ENCODE data around the gene ELOVL5. TPM values are rescaled to one million over a fixed set of nuclear protein-coding genes. Genes with fewer than 3 reads are reported as not detected.
"Not testable (repeated sequence)": the region's sequence is repeated elsewhere in the genome, so short reads cannot be mapped to it uniquely, and the experiment has no call there.

ELOVL5 gene
- total RNA-seq, 2 experiments from 2014 or later = 98.1 to 106 TPM

GRCh38 chr6:53330137-53330536 lies 18.6 kb downstream of the ELOVL5 start:
- peaks cover 78% of the 10 kb centered on the region for H3K4me1 Mint-ChIP-seq
- H3K27ac Mint-ChIP-seq = no peak overlapping the region
- peaks cover 42% of the 10 kb centered on the region for H3K36me3 Mint-ChIP-seq (ENCODE audit: low read depth)
- intact Hi-C loops (cut with DNase I, micrococcal nuclease) = no loop called here
- no peak overlapping the region for H3K4me3 Mint-ChIP-seq
- peaks cover 4% of the 10 kb centered on the region for H3K9me3 Mint-ChIP-seq (ENCODE audit: low read depth)
- ChIA-PET CTCF (interaction anchor here (0.6 to 3.7 kb wide), 6 partner anchors 11 to 107 kb away, joined by 3 to 14 read pairs (median 4); no protein-coding TSS in a partner anchor), POLR2A (no interaction called here)
- ATAC-seq (peak; percentile 28), DNase-seq (no peak)
- H3K27me3 Mint-ChIP-seq = no peaks in the 10 kb centered on the region

- Mint-ChIP-seq H3K9me3 (ENCODE audit: low read depth) (peaks cover 4% of the 10 kb centered on the region), H3K27ac (no peak overlapping the region), H3K36me3 (ENCODE audit: low read depth) (peaks cover 41% of the 10 kb centered on the region), H3K27me3 (no peaks in the 10 kb centered on the region), H3K4me1 (peaks cover 69% of the 10 kb centered on the region), H3K4me3 (no peak overlapping the region)
- CTCF ChIA-PET = interaction anchor here (0.8 to 3.7 kb wide), 7 partner anchors 10 to 38 kb away, joined by 3 to 14 read pairs (median 3); no protein-coding TSS in a partner anchor
- POLR2A ChIA-PET = no interaction called here
- intact Hi-C loops (cut with DNase I, micrococcal nuclease) = no loop called here
- DNase-seq (no peak), ATAC-seq (no peak)
These were observed 20.4 kb downstream of the ELOVL5 start for GRCh38 chr6:53328375-53328774.

- ATAC-seq = no peak
- DNase-seq = no peak
- Mint-ChIP-seq H3K27me3 (no peaks in the 10 kb centered on the region), H3K9me3 (ENCODE audit: low read depth) (peaks cover 2% of the 10 kb centered on the region), H3K27ac (peak overlapping the region; percentile 80), H3K36me3 (ENCODE audit: low read depth) (peaks cover 40% of the 10 kb centered on the region), H3K4me1 (peaks cover 69% of the 10 kb centered on the region), H3K4me3 (no peak overlapping the region)
- intact Hi-C loops (cut with DNase I, micrococcal nuclease) = no loop called here
- POLR2A ChIA-PET = no interaction called here
- CTCF ChIA-PET = interaction anchor here (1.1 to 2.0 kb wide), 2 partner anchors 16 to 24 kb away, joined by 3 to 5 read pairs; no protein-coding TSS in a partner anchor
These were observed 21.7 kb downstream of the ELOVL5 start for GRCh38 chr6:53327017-53327395.

GRCh38 chr6:53326372-53327016 lies 22.3 kb downstream of the ELOVL5 start:
- H3K36me3 Mint-ChIP-seq (ENCODE audit: low read depth) = peaks cover 35% of the 10 kb centered on the region
- DNase-seq (peak; percentile 41), ATAC-seq (peak; percentile 17)
- H3K27me3 Mint-ChIP-seq = no peaks in the 10 kb centered on the region
- no peaks in the 10 kb centered on the region for H3K9me3 Mint-ChIP-seq (ENCODE audit: low read depth)
- POLR2A ChIA-PET = no interaction called here
- peak overlapping the region; percentile 23 for H3K27ac Mint-ChIP-seq
- no peak overlapping the region for H3K4me3 Mint-ChIP-seq
- peaks cover 68% of the 10 kb centered on the region for H3K4me1 Mint-ChIP-seq
- CTCF ChIA-PET = interaction anchor here (0.8 to 1.1 kb wide), 2 partner anchors 16 to 85 kb away, joined by 3 read pairs; no protein-coding TSS in a partner anchor
- intact Hi-C loops (cut with DNase I, micrococcal nuclease) = no loop called here

GRCh38 chr6:53325785-53326184 lies 23.0 kb downstream of the ELOVL5 start:
- no peak for DNase-seq
- H3K4me1 Mint-ChIP-seq = peaks cover 62% of the 10 kb centered on the region
- ATAC-seq = no peak
- H3K4me3 Mint-ChIP-seq = no peak overlapping the region
- H3K9me3 Mint-ChIP-seq (ENCODE audit: low read depth) = no peaks in the 10 kb centered on the region
- H3K27ac Mint-ChIP-seq = no peak overlapping the region
- POLR2A ChIA-PET = no interaction called here
- intact Hi-C loops (cut with DNase I, micrococcal nuclease) = no loop called here
- peaks cover 35% of the 10 kb centered on the region for H3K36me3 Mint-ChIP-seq (ENCODE audit: low read depth)
- H3K27me3 Mint-ChIP-seq = no peaks in the 10 kb centered on the region
- CTCF ChIA-PET = interaction anchor here (0.8 to 1.1 kb wide), 2 partner anchors 15 to 85 kb away, joined by 3 read pairs; no protein-coding TSS in a partner anchor

GRCh38 chr6:53322188-53323029 lies 26.3 kb downstream of the ELOVL5 start:
- intact Hi-C loops (cut with DNase I, micrococcal nuclease) = loop anchor here (1.0 to 2.0 kb wide), 3 partner anchors 7 to 16 kb away; no protein-coding TSS in a partner anchor
- H3K27ac Mint-ChIP-seq = peak overlapping the region; percentile 78
- no peaks in the 10 kb centered on the region for H3K27me3 Mint-ChIP-seq
- peaks cover 33% of the 10 kb centered on the region for H3K36me3 Mint-ChIP-seq (ENCODE audit: low read depth)
- ATAC-seq (no peak), DNase-seq (no peak)
- POLR2A ChIA-PET = no interaction called here
- CTCF ChIA-PET = interaction anchor here (0.6 to 1.6 kb wide), 7 partner anchors 9 to 150 kb away, joined by 3 to 6 read pairs (median 3); no protein-coding TSS in a partner anchor
- H3K4me1 Mint-ChIP-seq = peaks cover 55% of the 10 kb centered on the region
- no peaks in the 10 kb centered on the region for H3K9me3 Mint-ChIP-seq (ENCODE audit: low read depth)
- no peak overlapping the region for H3K4me3 Mint-ChIP-seq

GRCh38 chr6:53321701-53322100 lies 27.0 kb downstream of the ELOVL5 start:
- POLR2A ChIA-PET = no interaction called here
- no peaks in the 10 kb centered on the region for H3K27me3 Mint-ChIP-seq
- CTCF ChIA-PET = interaction anchor here (0.6 to 1.6 kb wide), 5 partner anchors 10 to 149 kb away, joined by 3 to 6 read pairs (median 3); no protein-coding TSS in a partner anchor
- DNase-seq = no peak
- no peak for ATAC-seq
- no peak overlapping the region for H3K27ac Mint-ChIP-seq
- intact Hi-C loops (cut with DNase I, micrococcal nuclease) = loop anchor here in 1 of 2 experiments (2.0 kb wide), 1 partner anchor 15 kb away; no protein-coding TSS in a partner anchor
- H3K4me1 Mint-ChIP-seq = peaks cover 53% of the 10 kb centered on the region
- H3K36me3 Mint-ChIP-seq (ENCODE audit: low read depth) = peaks cover 28% of the 10 kb centered on the region
- no peaks in the 10 kb centered on the region for H3K9me3 Mint-ChIP-seq (ENCODE audit: low read depth)
- no peak overlapping the region for H3K4me3 Mint-ChIP-seq

GRCh38 chr6:53320964-53321363 lies 27.8 kb downstream of the ELOVL5 start:
- H3K27me3 Mint-ChIP-seq = no peaks in the 10 kb centered on the region
- peaks cover 52% of the 10 kb centered on the region for H3K4me1 Mint-ChIP-seq
- no peak overlapping the region for H3K4me3 Mint-ChIP-seq
- intact Hi-C loops (cut with DNase I, micrococcal nuclease) = no loop called here
- CTCF ChIA-PET = interaction anchor here (1.5 kb wide), 1 partner anchor 9 kb away, joined by 6 read pairs; no protein-coding TSS in a partner anchor
- no peaks in the 10 kb centered on the region for H3K9me3 Mint-ChIP-seq (ENCODE audit: low read depth)
- peaks cover 26% of the 10 kb centered on the region for H3K36me3 Mint-ChIP-seq (ENCODE audit: low read depth)
- H3K27ac Mint-ChIP-seq = no peak overlapping the region
- DNase-seq (no peak), ATAC-seq (no peak)
- POLR2A ChIA-PET = no interaction called here

GRCh38 chr6:53318429-53318828 lies 30.3 kb downstream of the ELOVL5 start:
- H3K4me1 Mint-ChIP-seq = peaks cover 60% of the 10 kb centered on the region
- H3K27me3 Mint-ChIP-seq = no peaks in the 10 kb centered on the region
- intact Hi-C loops (cut with DNase I, micrococcal nuclease) = no loop called here
- CTCF ChIA-PET = interaction anchor here (0.6 to 1.4 kb wide), 3 partner anchors 10 to 40 kb away, joined by 3 read pairs; no protein-coding TSS in a partner anchor
- no peak for ATAC-seq
- peaks cover 23% of the 10 kb centered on the region for H3K36me3 Mint-ChIP-seq (ENCODE audit: low read depth)
- POLR2A ChIA-PET = interaction anchor here (0.6 kb wide), 1 partner anchor 743 kb away, joined by 3 read pairs; no protein-coding TSS in a partner anchor
- no peaks in the 10 kb centered on the region for H3K9me3 Mint-ChIP-seq (ENCODE audit: low read depth)
- DNase-seq = no peak
- H3K27ac Mint-ChIP-seq = no peak overlapping the region
- no peak overlapping the region for H3K4me3 Mint-ChIP-seq

GRCh38 chr6:53317861-53318260 lies 30.9 kb downstream of the ELOVL5 start:
- no peaks in the 10 kb centered on the region for H3K27me3 Mint-ChIP-seq
- ChIA-PET CTCF (interaction anchor here (0.6 to 1.4 kb wide), 2 partner anchors 9 to 39 kb away, joined by 3 read pairs; no protein-coding TSS in a partner anchor), POLR2A (interaction anchor here (0.6 kb wide), 1 partner anchor 743 kb away, joined by 3 read pairs; no protein-coding TSS in a partner anchor)
- H3K36me3 Mint-ChIP-seq (ENCODE audit: low read depth) = peaks cover 18% of the 10 kb centered on the region
- H3K27ac Mint-ChIP-seq = no peak overlapping the region
- intact Hi-C loops (cut with DNase I, micrococcal nuclease) = no loop called here
- H3K9me3 Mint-ChIP-seq (ENCODE audit: low read depth) = no peaks in the 10 kb centered on the region
- ATAC-seq (no peak), DNase-seq (no peak)
- peaks cover 60% of the 10 kb centered on the region for H3K4me1 Mint-ChIP-seq
- no peak overlapping the region for H3K4me3 Mint-ChIP-seq

GRCh38 chr6:53317299-53317698 lies 31.5 kb downstream of the ELOVL5 start:
- ATAC-seq; intact Hi-C loops (cut with DNase I, micrococcal nuclease); H3K9me3 Mint-ChIP-seq (ENCODE audit: low read depth); H3K4me3 Mint-ChIP-seq; DNase-seq; POLR2A ChIA-PET; H3K27ac Mint-ChIP-seq; H3K27me3 Mint-ChIP-seq: not testable (repeated sequence)
- Mint-ChIP-seq H3K36me3 (ENCODE audit: low read depth) (peaks cover 15% of the 10 kb centered on the region), H3K4me1 (peaks cover 60% of the 10 kb centered on the region)
- CTCF ChIA-PET = interaction anchor here (1.6 kb wide), 1 partner anchor 13 kb away, joined by 3 read pairs; no protein-coding TSS in a partner anchor
